OCI-LY1 (cell line): Measurements from ENCODE around the gene IL15RA.

ENCODE experiments used
- H2AFZ ChIP-seq: fragments of 200-600 bp; sonication (generic), shearing (Covaris generic); 2 replicates; pipeline ENCODE4 v1.6.0; 2014; ENCODE audit warnings: antibody characterized with exemption, mild to moderate bottlenecking, low read length
- H3F3A ChIP-seq: fragments of 200-600 bp; sonication (generic), shearing (Covaris generic); 2 replicates; pipeline ENCODE4 v1.6.0; 2014; ENCODE audit warnings: mild to moderate bottlenecking, antibody characterized with exemption, low read length, moderate library complexity; ENCODE audit not compliant: insufficient read depth
- H3K27ac ChIP-seq: fragments of 200-600 bp; sonication (generic); 2 replicates; pipeline ENCODE4 v1.5.1; 2014; ENCODE audit warnings: low read length, mixed run types, mild to moderate bottlenecking, low read depth; ENCODE audit not compliant: poor library complexity, severe bottlenecking
- H3K27me3 ChIP-seq: fragments of 200-600 bp; sonication (generic); 2 replicates; pipeline ENCODE4 v1.6.0; 2014; ENCODE audit warnings: antibody characterized with exemption, mild to moderate bottlenecking, low read length, moderate library complexity; ENCODE audit not compliant: insufficient read depth
- H3K36me3 ChIP-seq: fragments of 200-600 bp; sonication (generic); 2 replicates; pipeline ENCODE4 v1.6.1; 2014; ENCODE audit warnings: mild to moderate bottlenecking, antibody characterized with exemption, low read length, moderate library complexity, mixed read lengths; ENCODE audit not compliant: insufficient read depth
- H3K4me1 ChIP-seq: fragments of 200-600 bp; sonication (generic); 2 replicates; pipeline ENCODE4 v1.5.1; 2014; ENCODE audit warnings: mild to moderate bottlenecking, low read length, moderate library complexity; ENCODE audit not compliant: insufficient read depth, severe bottlenecking
- H3K4me2 ChIP-seq: fragments of 200-600 bp; sonication (generic), shearing (Covaris generic); 2 replicates; pipeline ENCODE4 v1.6.1; 2014; ENCODE audit warnings: low read length
- H3K4me3 ChIP-seq: fragments of 200-600 bp; sonication (generic); 2 replicates; pipeline ENCODE4 v1.5.1; 2014; ENCODE audit warnings: low read length, low read depth, mild to moderate bottlenecking, mixed read lengths; ENCODE audit not compliant: poor library complexity, severe bottlenecking
- H3K79me2 ChIP-seq: fragments of 200-600 bp; shearing (Covaris generic); 2 replicates; pipeline ENCODE4 v1.6.1; 2016; ENCODE audit warnings: mixed run types, low read length, mixed read lengths; ENCODE audit not compliant: insufficient read depth
- H3K9ac ChIP-seq: fragments of 200-600 bp; sonication (generic), shearing (Covaris generic); 2 replicates; pipeline ENCODE4 v1.6.1; 2014; ENCODE audit warnings: mild to moderate bottlenecking, low read length, mixed read lengths
- H3K9me2 ChIP-seq: fragments of 200-600 bp; sonication (generic), shearing (Covaris generic); 2 replicates; pipeline ENCODE4 v1.6.1; 2014; ENCODE audit warnings: low read depth, mild to moderate bottlenecking, low read length, mixed read lengths
- H3K9me3 ChIP-seq: fragments of 200-600 bp; shearing (Covaris generic); 2 replicates; pipeline ENCODE4 v1.6.1; 2014; ENCODE audit warnings: low read length, mixed read lengths
- H4K20me1 ChIP-seq: fragments of 200-600 bp; sonication (generic), shearing (Covaris generic); 2 replicates; pipeline ENCODE4 v1.6.0; 2016; ENCODE audit warnings: mild to moderate bottlenecking, low read length; ENCODE audit not compliant: insufficient read depth
- EZH2 ChIP-seq: fragments of 200-600 bp; sonication (generic), shearing (Covaris generic); IDR thresholded peaks from 2 replicates; pipeline ENCODE4 v1.8.0; 2017; ENCODE audit warnings: borderline replicate concordance, mixed run types, mild to moderate bottlenecking, antibody characterized with exemption, low read length, moderate library complexity, mixed read lengths
- TF ChIP-seq, protein P1 (sequence below): fragments of 200-600 bp; sonication (generic), shearing (Covaris generic); IDR thresholded peaks from 2 replicates; pipeline ENCODE4 v1.5.1; 2017; ENCODE audit warnings: mild to moderate bottlenecking, antibody characterized with exemption, low read length, moderate library complexity, mixed read lengths

The IL15RA gene

GRCh38 chr10:6019796-6020195 lies 42.5 kb upstream of the IL15RA start:
- Histone ChIP-seq H3K9ac (no peak overlapping the region), H3K27me3 (no peaks in the 10 kb centered on the region), H2AFZ (no peak overlapping the region), H3K4me3 (no peak overlapping the region), H3K9me2 (no peaks in the 10 kb centered on the region), H3K27ac (peak overlapping the region; percentile 33), H3K4me1 (peaks cover 7% of the 10 kb centered on the region), H4K20me1 (no peaks in the 10 kb centered on the region), H3K4me2 (no peak overlapping the region), H3F3A (no peaks in the 10 kb centered on the region), H3K36me3 (peaks cover 75% of the 10 kb centered on the region), H3K9me3 (no peaks in the 10 kb centered on the region), H3K79me2 (no peaks in the 10 kb centered on the region)
- TF ChIP-seq, protein P1, sequence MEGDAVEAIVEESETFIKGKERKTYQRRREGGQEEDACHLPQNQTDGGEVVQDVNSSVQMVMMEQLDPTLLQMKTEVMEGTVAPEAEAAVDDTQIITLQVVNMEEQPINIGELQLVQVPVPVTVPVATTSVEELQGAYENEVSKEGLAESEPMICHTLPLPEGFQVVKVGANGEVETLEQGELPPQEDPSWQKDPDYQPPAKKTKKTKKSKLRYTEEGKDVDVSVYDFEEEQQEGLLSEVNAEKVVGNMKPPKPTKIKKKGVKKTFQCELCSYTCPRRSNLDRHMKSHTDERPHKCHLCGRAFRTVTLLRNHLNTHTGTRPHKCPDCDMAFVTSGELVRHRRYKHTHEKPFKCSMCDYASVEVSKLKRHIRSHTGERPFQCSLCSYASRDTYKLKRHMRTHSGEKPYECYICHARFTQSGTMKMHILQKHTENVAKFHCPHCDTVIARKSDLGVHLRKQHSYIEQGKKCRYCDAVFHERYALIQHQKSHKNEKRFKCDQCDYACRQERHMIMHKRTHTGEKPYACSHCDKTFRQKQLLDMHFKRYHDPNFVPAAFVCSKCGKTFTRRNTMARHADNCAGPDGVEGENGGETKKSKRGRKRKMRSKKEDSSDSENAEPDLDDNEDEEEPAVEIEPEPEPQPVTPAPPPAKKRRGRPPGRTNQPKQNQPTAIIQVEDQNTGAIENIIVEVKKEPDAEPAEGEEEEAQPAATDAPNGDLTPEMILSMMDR = no peak
- TF ChIP-seq EZH2 = no peak

DNA sequence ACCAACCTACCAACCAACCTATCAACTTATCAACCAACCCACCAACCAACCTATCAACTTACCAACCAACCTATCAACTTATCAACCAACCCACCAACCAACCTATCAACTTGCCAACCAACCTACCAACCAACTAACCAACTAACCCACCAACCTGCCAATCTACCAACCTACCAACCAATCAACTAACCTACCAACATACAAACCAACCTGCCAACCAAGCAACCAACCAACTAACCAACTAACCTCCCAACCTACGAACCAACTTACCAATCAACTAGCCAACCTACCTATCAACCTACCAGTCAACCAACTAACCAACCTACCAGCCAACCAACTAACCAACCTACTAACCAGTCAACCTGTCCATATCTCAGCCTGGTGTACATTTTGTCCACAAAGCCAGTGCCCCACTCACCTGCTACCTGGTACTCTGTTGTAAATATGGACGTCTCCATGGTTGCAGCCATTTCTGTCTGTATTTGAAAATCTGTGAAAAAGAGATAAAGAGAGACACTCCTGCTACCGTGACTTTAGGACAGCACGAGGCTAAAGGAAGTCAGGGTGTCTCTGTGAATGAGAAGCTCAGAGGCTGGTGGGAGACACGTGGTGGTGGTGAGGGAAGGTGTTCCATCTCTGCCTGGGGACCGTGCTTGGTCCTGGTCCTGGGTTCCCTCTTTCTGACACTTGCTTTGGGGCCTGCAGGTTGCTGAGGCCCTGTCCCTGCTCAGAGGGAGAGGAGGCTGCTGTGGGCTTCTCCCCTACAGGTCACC lies 41.9 kb upstream of the IL15RA start:
- Histone ChIP-seq H3K4me2 (no peak overlapping the region), H3F3A (no peaks in the 10 kb centered on the region), H3K9me3 (no peaks in the 10 kb centered on the region), H2AFZ (no peak overlapping the region), H3K27me3 (no peaks in the 10 kb centered on the region), H3K27ac (peak overlapping the region; percentile 33), H3K36me3 (peaks cover 69% of the 10 kb centered on the region), H3K4me1 (peaks cover 13% of the 10 kb centered on the region), H3K9me2 (no peaks in the 10 kb centered on the region), H3K4me3 (no peak overlapping the region), H4K20me1 (no peaks in the 10 kb centered on the region), H3K9ac (no peak overlapping the region), H3K79me2 (no peaks in the 10 kb centered on the region)
- TF ChIP-seq, protein P1 = no peak
- no peak for TF ChIP-seq EZH2

GRCh38 chr10:6018422-6018821 lies 41.1 kb upstream of the IL15RA start:
- Histone ChIP-seq H3F3A (no peaks in the 10 kb centered on the region), H3K4me2 (no peak overlapping the region), H3K9me3 (no peaks in the 10 kb centered on the region), H3K4me1 (peaks cover 19% of the 10 kb centered on the region), H3K27me3 (no peaks in the 10 kb centered on the region), H3K4me3 (no peak overlapping the region), H3K79me2 (no peaks in the 10 kb centered on the region), H2AFZ (no peak overlapping the region), H3K9me2 (no peaks in the 10 kb centered on the region), H3K9ac (no peak overlapping the region), H4K20me1 (no peaks in the 10 kb centered on the region), H3K27ac (no peak overlapping the region), H3K36me3 (peaks cover 61% of the 10 kb centered on the region)
- TF ChIP-seq EZH2 = no peak
- TF ChIP-seq, protein P1 = no peak
